Cardiac fibroblast (primary cell): ENCODE measurements around the gene SEMA5B.

Experiments
- DNase-seq, 2 donors: peaks; one replicate each; pipeline versions ENCODE4 v3.0.0 to v3.0.0-alpha.2; 2010; ENCODE audit warnings: low read depth in 2 of 2
- H3K4me3 ChIP-seq, 2 donors: replicated peaks in 1 of 2; 1 replicate in 1 of 2; 2 replicates in 1 of 2; pipeline ENCODE4 v1.5.1; 2011; ENCODE audit warnings: low read depth in 2 of 2, low read length in 2 of 2, mild to moderate bottlenecking in 2 of 2, moderate library complexity in 1 of 2
- TF ChIP-seq, protein P1 (sequence below): IDR thresholded peaks from one replicate; pipeline ENCODE4 v1.5.1; 2011; ENCODE audit warnings: low read depth, mild to moderate bottlenecking, low read length, inconsistent platforms

Gene SEMA5B

DNA sequence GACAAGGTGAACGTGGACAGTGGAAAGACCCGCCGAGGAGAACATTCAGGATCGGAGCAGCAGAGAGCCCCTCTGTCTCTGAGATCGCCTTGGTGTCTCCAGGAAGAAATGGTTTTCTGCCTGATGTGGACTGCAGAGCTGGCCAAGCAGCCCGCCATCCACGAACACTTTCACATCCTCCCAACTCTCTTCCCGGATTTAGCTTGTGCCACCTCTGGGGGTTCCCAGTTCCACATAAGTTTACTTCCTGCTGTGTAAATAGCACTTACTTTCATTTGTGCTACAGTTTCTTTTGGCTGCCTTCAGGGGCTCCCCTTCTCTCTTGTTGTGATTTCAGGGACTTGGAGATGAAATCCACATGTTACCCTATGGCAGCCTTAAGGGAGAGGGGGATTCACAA, 48.4 kb downstream of the SEMA5B start:
- H3K4me3 ChIP-seq, result no peak overlapping the region
- TF ChIP-seq, protein P1, sequence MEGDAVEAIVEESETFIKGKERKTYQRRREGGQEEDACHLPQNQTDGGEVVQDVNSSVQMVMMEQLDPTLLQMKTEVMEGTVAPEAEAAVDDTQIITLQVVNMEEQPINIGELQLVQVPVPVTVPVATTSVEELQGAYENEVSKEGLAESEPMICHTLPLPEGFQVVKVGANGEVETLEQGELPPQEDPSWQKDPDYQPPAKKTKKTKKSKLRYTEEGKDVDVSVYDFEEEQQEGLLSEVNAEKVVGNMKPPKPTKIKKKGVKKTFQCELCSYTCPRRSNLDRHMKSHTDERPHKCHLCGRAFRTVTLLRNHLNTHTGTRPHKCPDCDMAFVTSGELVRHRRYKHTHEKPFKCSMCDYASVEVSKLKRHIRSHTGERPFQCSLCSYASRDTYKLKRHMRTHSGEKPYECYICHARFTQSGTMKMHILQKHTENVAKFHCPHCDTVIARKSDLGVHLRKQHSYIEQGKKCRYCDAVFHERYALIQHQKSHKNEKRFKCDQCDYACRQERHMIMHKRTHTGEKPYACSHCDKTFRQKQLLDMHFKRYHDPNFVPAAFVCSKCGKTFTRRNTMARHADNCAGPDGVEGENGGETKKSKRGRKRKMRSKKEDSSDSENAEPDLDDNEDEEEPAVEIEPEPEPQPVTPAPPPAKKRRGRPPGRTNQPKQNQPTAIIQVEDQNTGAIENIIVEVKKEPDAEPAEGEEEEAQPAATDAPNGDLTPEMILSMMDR, result no peak
- DNase-seq, result no peak

DNA sequence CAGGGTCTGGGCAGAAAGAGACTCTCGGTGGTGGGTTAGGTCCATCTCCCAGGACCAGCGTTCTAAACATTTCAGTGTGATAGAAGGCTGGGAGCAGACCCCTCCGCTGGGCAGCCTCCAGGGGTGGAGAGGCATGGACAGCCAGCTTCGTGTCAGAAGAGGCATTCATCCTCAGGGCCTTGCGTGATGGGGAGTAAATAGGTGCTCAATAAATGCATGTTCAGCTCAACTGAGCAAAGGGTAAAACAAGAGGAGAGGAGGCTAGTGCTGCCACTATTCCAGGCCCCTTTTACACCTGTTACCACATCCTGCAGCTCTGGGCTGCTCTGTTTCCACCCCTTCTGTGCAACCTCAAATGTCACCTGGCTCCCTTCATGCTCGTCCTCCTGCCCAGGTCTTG, 49.0 kb downstream of the SEMA5B start:
- H3K4me3 ChIP-seq, result no peak overlapping the region
- no peak for DNase-seq
- TF ChIP-seq, protein P1, result no peak

DNA sequence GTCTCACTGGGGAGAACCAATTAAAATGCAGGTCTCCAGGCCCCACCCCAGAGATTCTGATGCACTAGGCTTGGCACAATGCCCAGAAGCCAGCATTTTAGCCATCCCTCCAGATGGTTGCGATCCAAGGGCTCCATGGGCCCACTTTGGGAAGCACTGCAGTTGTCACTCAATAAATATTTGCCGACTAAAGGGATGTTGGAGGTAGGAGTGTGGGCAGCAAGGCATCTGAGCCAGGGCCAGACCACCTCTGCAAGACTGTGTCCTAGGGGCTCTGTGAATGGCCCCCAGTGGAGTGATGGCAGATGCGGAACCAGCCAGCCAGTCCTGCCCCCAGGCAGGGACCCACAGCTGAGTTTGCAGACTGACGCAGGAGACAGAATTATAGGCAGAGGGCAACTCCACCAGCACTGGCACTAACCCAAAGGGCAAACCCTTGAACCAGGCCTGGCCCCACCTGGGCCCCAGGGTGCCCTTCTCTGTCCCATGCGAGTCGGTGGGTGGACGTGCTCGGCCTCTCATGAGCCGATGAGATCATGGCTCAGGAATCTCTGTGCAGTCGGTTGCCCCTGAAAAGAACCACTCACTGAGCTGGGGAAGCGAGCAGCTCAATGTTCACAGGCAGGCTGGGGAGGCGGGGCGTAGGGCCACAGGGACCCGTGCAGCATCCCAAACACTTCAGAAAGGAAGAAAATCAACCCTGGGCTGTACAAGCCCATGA, 49.7 kb downstream of the SEMA5B start:
- no peak overlapping the region for H3K4me3 ChIP-seq
- TF ChIP-seq, protein P1, result no peak
- peak; percentile 69 to 74 for DNase-seq

DNA sequence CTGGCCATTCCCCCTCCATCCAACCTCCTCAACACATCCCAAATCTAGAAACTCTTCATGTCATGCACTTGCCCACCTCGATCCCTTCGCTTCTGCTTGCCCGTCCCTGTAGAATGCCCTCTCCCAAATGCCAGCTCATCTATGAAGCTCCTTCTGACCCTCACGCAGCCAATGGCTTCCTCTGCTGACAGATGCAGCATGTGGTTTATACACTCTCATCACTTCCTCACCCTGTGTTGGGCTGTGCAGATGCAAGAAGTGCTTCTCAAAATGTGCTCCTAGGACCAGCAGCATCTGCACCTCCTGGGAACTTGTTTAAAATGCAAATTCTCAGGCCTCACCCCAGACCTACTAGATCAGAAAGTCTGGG, 51.7 kb downstream of the SEMA5B start:
- no peak overlapping the region for H3K4me3 ChIP-seq
- TF ChIP-seq, protein P1, result no peak
- DNase-seq, result no peak

DNA sequence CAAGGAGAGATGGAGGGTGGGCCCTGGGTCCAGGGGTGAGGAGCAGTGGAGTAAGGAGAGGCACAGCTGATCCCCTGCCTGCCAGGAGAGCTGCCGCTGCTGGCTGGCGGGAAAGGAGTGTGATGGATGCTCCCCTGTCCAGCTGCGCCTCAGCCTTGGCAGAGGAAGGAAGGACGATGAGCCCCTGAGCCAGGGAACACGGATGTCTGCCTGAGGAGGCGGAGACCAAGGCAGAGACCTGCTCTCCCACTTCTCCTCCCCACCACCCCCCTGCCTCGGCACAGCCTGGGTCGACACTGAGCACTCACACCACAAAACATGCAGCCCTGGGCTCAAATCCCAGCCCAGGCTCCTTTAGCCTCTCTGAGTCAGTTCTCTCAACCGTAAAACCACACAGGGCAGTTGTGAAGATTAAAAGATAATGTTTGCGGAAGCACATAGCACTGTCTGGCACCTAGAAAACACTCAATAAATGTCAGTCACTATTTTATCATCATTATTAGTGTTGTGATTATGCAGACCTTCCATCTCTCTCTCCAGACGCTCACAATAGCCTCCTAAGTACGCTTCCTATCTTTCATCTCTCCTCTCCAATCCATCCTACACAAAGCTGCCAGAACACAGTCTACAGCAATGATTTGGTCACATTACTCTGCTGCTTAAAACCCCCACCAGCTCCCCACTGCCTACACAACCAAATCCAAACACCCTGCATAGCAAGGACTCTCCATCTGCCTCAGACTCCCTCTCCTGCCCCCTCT, 52.2 kb downstream of the SEMA5B start:
- H3K4me3 ChIP-seq, result no peak overlapping the region
- TF ChIP-seq, protein P1, result no peak
- peak in 1 of 2 donors; percentile 48 for DNase-seq

DNA sequence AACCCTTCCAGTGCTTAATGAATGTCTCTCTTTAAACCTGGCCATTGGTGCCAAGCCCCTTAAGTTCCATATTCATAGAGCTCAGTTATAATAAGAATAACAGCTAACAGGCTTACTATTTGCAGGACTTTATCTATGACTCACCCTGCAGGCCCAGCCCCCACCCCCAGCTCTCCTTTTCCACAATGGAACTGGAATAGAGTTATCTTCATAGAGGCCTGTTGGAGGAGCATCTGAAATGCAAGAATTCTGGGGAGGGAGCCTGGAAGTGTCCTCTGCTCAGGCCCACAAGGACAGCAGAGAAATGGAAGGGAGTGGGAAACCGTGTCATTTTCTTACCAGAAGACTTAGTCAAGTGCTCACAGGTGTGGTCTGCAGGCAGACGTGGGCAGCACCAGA, 52.8 kb downstream of the SEMA5B start:
- no peak overlapping the region for H3K4me3 ChIP-seq
- peak; percentile 36 to 72 for DNase-seq
- TF ChIP-seq, protein P1, result no peak
